HG02840 (cell line): ENCODE measurements around the gene MUC6.

ENCODE experiments used
- ATAC-seq: cut with Tn5 transposase; IDR thresholded peaks from one replicate; pipeline ENCODE4 v1.9.1; 2021; ENCODE audit warnings: mild to moderate bottlenecking, moderate library complexity, moderate number of reproducible peaks; ENCODE audit not compliant: unreplicated experiment, low FRiP score

The MUC6 gene

GRCh38 chr11:1037506-1038055 lies 1.1 kb upstream of the MUC6 start:
- no peak for ATAC-seq

GRCh38 chr11:1036931-1037330 lies 413 bp upstream of the MUC6 start:
- no peak for ATAC-seq

- no peak for ATAC-seq
These were observed 788 bp downstream of the MUC6 start for GRCh38 chr11:1035577-1036283.

- no peak for ATAC-seq
These were observed 1.8 kb downstream of the MUC6 start for GRCh38 chr11:1034456-1035295.

- no peak for ATAC-seq
These were observed 2.5 kb downstream of the MUC6 start for GRCh38 chr11:1034001-1034400.

GRCh38 chr11:1033016-1033798 lies 3.3 kb downstream of the MUC6 start:
- no peak for ATAC-seq

- no peak for ATAC-seq
These were observed 4.1 kb downstream of the MUC6 start for GRCh38 chr11:1032310-1032891.

GRCh38 chr11:1031121-1031899 lies 5.2 kb downstream of the MUC6 start:
- no peak for ATAC-seq

- no peak for ATAC-seq
These were observed 6.0 kb downstream of the MUC6 start for GRCh38 chr11:1030556-1030955.

GRCh38 chr11:1030086-1030485 lies 6.4 kb downstream of the MUC6 start:
- ATAC-seq = no peak

- no peak for ATAC-seq
These were observed 6.9 kb downstream of the MUC6 start for GRCh38 chr11:1029654-1030053.

GRCh38 chr11:1029051-1029450 lies 7.5 kb downstream of the MUC6 start:
- ATAC-seq = no peak

- no peak for ATAC-seq
These were observed 7.9 kb downstream of the MUC6 start for GRCh38 chr11:1028616-1029015.

GRCh38 chr11:1028291-1028540 lies 8.3 kb downstream of the MUC6 start:
- ATAC-seq = no peak

GRCh38 chr11:1027483-1028290 lies 8.8 kb downstream of the MUC6 start:
- ATAC-seq = no peak

GRCh38 chr11:1026641-1027482 lies 9.7 kb downstream of the MUC6 start:
- no peak for ATAC-seq

GRCh38 chr11:1026163-1026450 lies 10.4 kb downstream of the MUC6 start:
- no peak for ATAC-seq

GRCh38 chr11:1025410-1026162 lies 10.9 kb downstream of the MUC6 start:
- no peak for ATAC-seq
